Spleen (tissue), 11 donors: ENCODE results near the gene KRT84. TPM values are rescaled to one million over a fixed set of nuclear protein-coding genes. Genes with fewer than 3 reads are reported as not detected.
A peak's percentile ranks its signal among the peaks of the same experiment; 100 is the strongest.

ENCODE experiments used
- DNase-seq: peaks from one replicate; pipeline ENCODE4 v3.0.0-alpha.2; 2020
- H3K27ac ChIP-seq, 8 donors: fragments of 200-600 bp; sonication (generic) in 7 of 8; 1 replicate in 4 of 8; 2 replicates in 4 of 8; pipeline versions ENCODE4 v1.5.0 to v1.8.0; 2016 to 2021; ENCODE audit warnings: inconsistent platforms in 4 of 8, mild to moderate bottlenecking in 4 of 8, moderate library complexity in 1 of 8
- H3K27me3 ChIP-seq, 7 donors: fragments of 200-600 bp; sonication (generic) in 6 of 7; replicated peaks in 1 of 7; 1 replicate in 4 of 7; 2 replicates in 3 of 7; pipeline versions ENCODE4 v1.5.0 to v1.8.0; 2016 to 2021; ENCODE audit warnings: inconsistent platforms in 3 of 7, mild to moderate bottlenecking in 1 of 7
- H3K36me3 ChIP-seq, 6 donors: fragments of 200-600 bp; sonication (generic) in 5 of 6; 1 replicate in 4 of 6; 2 replicates in 2 of 6; pipeline versions ENCODE4 v1.5.0 to v1.8.0; 2016 to 2021; ENCODE audit warnings: inconsistent platforms in 2 of 6
- H3K4me1 ChIP-seq, 6 donors: fragments of 200-600 bp; sonication (generic) in 5 of 6; 1 replicate in 3 of 6; 2 replicates in 3 of 6; pipeline versions ENCODE4 v1.5.0 to v1.8.0; 2016 to 2021; ENCODE audit warnings: inconsistent platforms in 3 of 6
- H3K4me3 ChIP-seq, 8 donors: fragments of 200-600 bp; sonication (generic) in 7 of 8; 1 replicate in 4 of 8; 2 replicates in 4 of 8; pipeline versions ENCODE4 v1.5.0 to v1.8.0; 2016 to 2021; ENCODE audit warnings: inconsistent platforms in 4 of 8, mild to moderate bottlenecking in 4 of 8, moderate library complexity in 2 of 8
- H3K9me3 ChIP-seq, 8 donors: fragments of 200-600 bp; sonication (generic) in 7 of 8; 1 replicate in 4 of 8; 2 replicates in 4 of 8; pipeline versions ENCODE4 v1.5.0 to v1.8.0; 2016 to 2021; ENCODE audit warnings: inconsistent platforms in 4 of 8
- POLR2A ChIP-seq, 3 donors: fragments of 450-650 bp; IDR thresholded peaks; one replicate each; pipeline ENCODE4 v1.5.1; 2017; ENCODE audit warnings: antibody characterized with exemption in 3 of 3, mild to moderate bottlenecking in 1 of 3
- POLR2AphosphoS5 ChIP-seq, 3 donors: sonication (generic); formaldehyde crosslinking; IDR thresholded peaks; one replicate each; pipeline ENCODE4 v1.5.1; 2017; ENCODE audit warnings: antibody characterized with exemption in 3 of 3
- WGBS, 5 donors: extraction: QIAGEN DNeasy Blood & Tissue Kit in 3 of 5; methylation state at CpG; one replicate each; pipeline versions ENCODE4 v1.1.5 to v1.1.7; 2013 to 2018; 5-methylcytosine and 5-hydroxymethylcytosine counted together
- intact Hi-C: fragments of 100-400 bp; cut with DNase I; formaldehyde crosslinking; loops from one replicate; pipeline ENCODE4 v1.15.0; 2023; ENCODE audit warnings: low total_unique reads
- polyA plus RNA-seq, 3 donors: library from polyadenylated mRNA; stranded (reverse); fragments of 200-250 nt; gene quantifications; one replicate each; pipeline ENCODE4 v1.2.1, GENCODE V29; 2013
- total RNA-seq, 7 donors: library from RNA; depleted of rRNA in 3 of 7; stranded (reverse); fragments of >200 nt in 3 of 7; fragmentation: NEBNext Ultra II Directional in 4 of 7; extraction: Animal tissue kit (Norgen Biotek cat#: 25700) in 4 of 7; gene quantifications; one replicate each; pipeline versions ENCODE4 v1.1.0 to v1.2.1, GENCODE V29; 2016 to 2021
- TF ChIP-seq, protein P1 (sequence below), 11 experiments: fragments of 200-600 bp in 7 of 11; fragments of 450-650 bp in 4 of 11; sonication (generic) in 4 of 11; IDR thresholded peaks in 8 of 11; conservative IDR thresholded peaks in 3 of 11; 1 replicate in 7 of 11; 2 replicates in 4 of 11; pipeline versions ENCODE4 v1.4.0 to v1.8.0; 2016 to 2021; ENCODE audit warnings: antibody characterized with exemption in 11 of 11, inconsistent platforms in 4 of 11, mild to moderate bottlenecking in 1 of 11
- donor health status: healthy with polysubstance abuse.
- donor health status: DM: no; HTN: no; CAD: no; lungs with moderate emphysema.
- donor health status: DM: no; HTN: no; CAD: no.
- donor health status: Bipolar disorder and iron deficiency.
- donor health status: healthy.
- donor health status: DM: no; HTN: no; CAD: no.
- donor health status: DM: yes; HTN: yes; CAD: no.

KRT84 gene
- total and polyA plus RNA-seq, 10 donors = 0.52 TPM; not detected in 9

GRCh38 chr12:52419656-52420055, 34.2 kb upstream of the KRT84 start:
- Histone ChIP-seq H3K27ac (no peak overlapping the region), H3K4me1 (peaks cover 0 to 11% (median 0%) of the 10 kb centered on the region in 6 donors), H3K36me3 (no peaks in the 10 kb centered on the region), H3K27me3 (peaks cover 0 to 25% (median 0%) of the 10 kb centered on the region in 7 donors), H3K4me3 (no peak overlapping the region), H3K9me3 (no peaks in the 10 kb centered on the region)
- DNase-seq = no peak
- no peak for TF ChIP-seq POLR2A (IDR thresholded peaks at IDR 0.05)
- TF ChIP-seq, protein P1, sequence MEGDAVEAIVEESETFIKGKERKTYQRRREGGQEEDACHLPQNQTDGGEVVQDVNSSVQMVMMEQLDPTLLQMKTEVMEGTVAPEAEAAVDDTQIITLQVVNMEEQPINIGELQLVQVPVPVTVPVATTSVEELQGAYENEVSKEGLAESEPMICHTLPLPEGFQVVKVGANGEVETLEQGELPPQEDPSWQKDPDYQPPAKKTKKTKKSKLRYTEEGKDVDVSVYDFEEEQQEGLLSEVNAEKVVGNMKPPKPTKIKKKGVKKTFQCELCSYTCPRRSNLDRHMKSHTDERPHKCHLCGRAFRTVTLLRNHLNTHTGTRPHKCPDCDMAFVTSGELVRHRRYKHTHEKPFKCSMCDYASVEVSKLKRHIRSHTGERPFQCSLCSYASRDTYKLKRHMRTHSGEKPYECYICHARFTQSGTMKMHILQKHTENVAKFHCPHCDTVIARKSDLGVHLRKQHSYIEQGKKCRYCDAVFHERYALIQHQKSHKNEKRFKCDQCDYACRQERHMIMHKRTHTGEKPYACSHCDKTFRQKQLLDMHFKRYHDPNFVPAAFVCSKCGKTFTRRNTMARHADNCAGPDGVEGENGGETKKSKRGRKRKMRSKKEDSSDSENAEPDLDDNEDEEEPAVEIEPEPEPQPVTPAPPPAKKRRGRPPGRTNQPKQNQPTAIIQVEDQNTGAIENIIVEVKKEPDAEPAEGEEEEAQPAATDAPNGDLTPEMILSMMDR (IDR thresholded peaks at IDR 0.05 in 8 of 11, conservative IDR thresholded peaks at IDR 0.05 in 3 of 11) = no peak
- TF ChIP-seq POLR2AphosphoS5 (IDR thresholded peaks at IDR 0.05) = no peak
- intact Hi-C loops = no loop called here
- 20 to 57% (median 41%) methylated on average over 1 of the region's 1 CpG for WGBS, 5 donors

- Histone ChIP-seq H3K27ac (peak overlapping the region in 3 of 8 donors; percentile 1 to 71 (median 53)), H3K9me3 (no peaks in the 10 kb centered on the region), H3K27me3 (peaks cover 0 to 25% (median 0%) of the 10 kb centered on the region in 7 donors), H3K4me1 (peaks cover 0 to 11% (median 0%) of the 10 kb centered on the region in 6 donors), H3K4me3 (no peak overlapping the region), H3K36me3 (no peaks in the 10 kb centered on the region)
- WGBS, 5 donors = 68 to 89% (median 78%) methylated on average over 4 of the region's 4 CpGs
- intact Hi-C loops = no loop called here
- TF ChIP-seq, protein P1 (IDR thresholded peaks at IDR 0.05 in 8 of 11, conservative IDR thresholded peaks at IDR 0.05 in 3 of 11) = no peak
- peak; percentile 72 for DNase-seq
Measured at GRCh38 chr12:52418576-52419110, 33.2 kb upstream of the KRT84 start.

- intact Hi-C loops = no loop called here
- peaks cover 0 to 11% (median 0%) of the 10 kb centered on the region in 6 donors for H3K4me1 ChIP-seq
- peak overlapping the region in 6 of 8 donors; percentile 29 to 71 (median 62) for H3K27ac ChIP-seq
- TF ChIP-seq POLR2A (IDR thresholded peaks at IDR 0.05) (no peak), POLR2AphosphoS5 (IDR thresholded peaks at IDR 0.05) (no peak)
- TF ChIP-seq, protein P1 (IDR thresholded peaks at IDR 0.05 in 8 of 11, conservative IDR thresholded peaks at IDR 0.05 in 3 of 11) = no peak
- 68 to 86% (median 80%) methylated on average over 2 of the region's 2 CpGs for WGBS, 5 donors
- H3K9me3 ChIP-seq = no peaks in the 10 kb centered on the region
- peaks cover 0 to 25% (median 0%) of the 10 kb centered on the region in 7 donors for H3K27me3 ChIP-seq
- no peaks in the 10 kb centered on the region for H3K36me3 ChIP-seq
- DNase-seq = peak; percentile 16
- no peak overlapping the region for H3K4me3 ChIP-seq
Measured at GRCh38 chr12:52417740-52418139, 32.3 kb upstream of the KRT84 start.

DNA sequence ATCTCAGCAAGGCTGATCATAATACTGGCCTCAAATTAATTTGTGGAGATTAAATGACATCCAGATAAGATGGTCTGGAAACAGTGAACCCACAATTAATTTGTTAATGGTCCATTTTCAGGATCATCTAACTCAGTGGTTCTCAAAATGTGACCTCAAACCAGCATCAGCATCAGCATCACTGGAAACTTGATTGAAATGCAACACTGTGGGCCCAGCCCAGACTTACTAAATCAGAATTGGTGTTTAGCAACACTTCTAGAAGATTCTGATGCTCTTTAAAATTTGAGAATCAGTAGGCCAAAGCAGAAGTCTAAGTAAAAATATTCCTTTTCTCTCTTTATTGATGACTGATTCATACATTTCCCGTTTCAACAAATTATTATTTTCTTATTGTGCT, 31.3 kb upstream of the KRT84 start:
- Histone ChIP-seq H3K27ac (peak overlapping the region in 7 of 8 donors; percentile 29 to 71 (median 58)), H3K36me3 (no peaks in the 10 kb centered on the region), H3K4me1 (peaks cover 0 to 11% (median 0%) of the 10 kb centered on the region in 6 donors), H3K9me3 (no peaks in the 10 kb centered on the region), H3K27me3 (peaks cover 0 to 18% (median 0%) of the 10 kb centered on the region in 7 donors), H3K4me3 (no peak overlapping the region)
- no peak for DNase-seq
- intact Hi-C loops = no loop called here
- TF ChIP-seq POLR2AphosphoS5 (IDR thresholded peaks at IDR 0.05) (no peak), POLR2A (IDR thresholded peaks at IDR 0.05) (no peak)
- TF ChIP-seq, protein P1 (IDR thresholded peaks at IDR 0.05 in 8 of 11, conservative IDR thresholded peaks at IDR 0.05 in 3 of 11) = no peak
- 62 to 92% (median 73%) methylated on average over 1 of the region's 1 CpG for WGBS, 5 donors
